Epithelial cell of proximal tubule (primary cell): Measurements from ENCODE around the gene TJP1. TPM values are rescaled to one million over a fixed set of nuclear protein-coding genes. Genes with fewer than 3 reads are reported as not detected.
"Not testable (repeated sequence)": the region's sequence is repeated elsewhere in the genome, so short reads cannot be mapped to it uniquely, and the experiment has no call there.

ENCODE experiments used
- DNase-seq: peaks from one replicate; pipeline ENCODE4 v3.0.0-alpha.2; 2011; ENCODE audit warnings: low read depth
- H3K4me3 ChIP-seq: 2 replicates; pipeline ENCODE4 v1.5.1; 2011; ENCODE audit warnings: low read depth, mild to moderate bottlenecking, low read length
- total RNA-seq: library from RNA; depleted of rRNA; stranded (reverse); fragments of >200 nt; gene quantifications from 2 replicates; pipeline ENCODE4 v1.2.3, GENCODE V29; 2015
- TF ChIP-seq, protein P1 (sequence below): conservative IDR thresholded peaks from 2 replicates; pipeline ENCODE4 v1.5.1; 2012; ENCODE audit warnings: low read depth, mild to moderate bottlenecking, low read length

TJP1 gene
- total RNA-seq, 1 donor from 2014 or later = 106 TPM

DNA sequence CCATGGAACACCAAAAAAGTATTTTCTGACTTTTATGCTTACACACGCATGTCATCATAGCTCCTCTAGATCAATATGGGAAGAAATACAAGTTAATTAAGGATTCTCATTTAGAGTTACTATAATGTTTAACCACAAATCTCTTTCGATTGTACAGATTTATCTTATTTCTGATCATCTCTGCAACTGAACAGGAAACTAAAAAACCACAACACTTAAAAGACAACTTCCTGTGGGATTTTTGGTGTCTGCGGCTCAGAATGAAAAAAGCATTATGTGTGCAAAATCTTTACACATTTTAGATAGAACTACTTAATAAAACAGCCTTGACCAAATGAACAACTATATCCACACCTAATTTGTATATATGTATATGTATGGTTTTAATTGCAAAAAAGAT lies 3.0 kb upstream of the TJP1 start:
- no peak for DNase-seq
- no peak overlapping the region for H3K4me3 ChIP-seq
- TF ChIP-seq, protein P1, sequence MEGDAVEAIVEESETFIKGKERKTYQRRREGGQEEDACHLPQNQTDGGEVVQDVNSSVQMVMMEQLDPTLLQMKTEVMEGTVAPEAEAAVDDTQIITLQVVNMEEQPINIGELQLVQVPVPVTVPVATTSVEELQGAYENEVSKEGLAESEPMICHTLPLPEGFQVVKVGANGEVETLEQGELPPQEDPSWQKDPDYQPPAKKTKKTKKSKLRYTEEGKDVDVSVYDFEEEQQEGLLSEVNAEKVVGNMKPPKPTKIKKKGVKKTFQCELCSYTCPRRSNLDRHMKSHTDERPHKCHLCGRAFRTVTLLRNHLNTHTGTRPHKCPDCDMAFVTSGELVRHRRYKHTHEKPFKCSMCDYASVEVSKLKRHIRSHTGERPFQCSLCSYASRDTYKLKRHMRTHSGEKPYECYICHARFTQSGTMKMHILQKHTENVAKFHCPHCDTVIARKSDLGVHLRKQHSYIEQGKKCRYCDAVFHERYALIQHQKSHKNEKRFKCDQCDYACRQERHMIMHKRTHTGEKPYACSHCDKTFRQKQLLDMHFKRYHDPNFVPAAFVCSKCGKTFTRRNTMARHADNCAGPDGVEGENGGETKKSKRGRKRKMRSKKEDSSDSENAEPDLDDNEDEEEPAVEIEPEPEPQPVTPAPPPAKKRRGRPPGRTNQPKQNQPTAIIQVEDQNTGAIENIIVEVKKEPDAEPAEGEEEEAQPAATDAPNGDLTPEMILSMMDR = no peak

GRCh38 chr15:29822684-29823459 lies 604 bp upstream of the TJP1 start:
- H3K4me3 ChIP-seq = peak overlapping the region; percentile 63
- DNase-seq = peak; percentile 57
- TF ChIP-seq, protein P1 = no peak

DNA sequence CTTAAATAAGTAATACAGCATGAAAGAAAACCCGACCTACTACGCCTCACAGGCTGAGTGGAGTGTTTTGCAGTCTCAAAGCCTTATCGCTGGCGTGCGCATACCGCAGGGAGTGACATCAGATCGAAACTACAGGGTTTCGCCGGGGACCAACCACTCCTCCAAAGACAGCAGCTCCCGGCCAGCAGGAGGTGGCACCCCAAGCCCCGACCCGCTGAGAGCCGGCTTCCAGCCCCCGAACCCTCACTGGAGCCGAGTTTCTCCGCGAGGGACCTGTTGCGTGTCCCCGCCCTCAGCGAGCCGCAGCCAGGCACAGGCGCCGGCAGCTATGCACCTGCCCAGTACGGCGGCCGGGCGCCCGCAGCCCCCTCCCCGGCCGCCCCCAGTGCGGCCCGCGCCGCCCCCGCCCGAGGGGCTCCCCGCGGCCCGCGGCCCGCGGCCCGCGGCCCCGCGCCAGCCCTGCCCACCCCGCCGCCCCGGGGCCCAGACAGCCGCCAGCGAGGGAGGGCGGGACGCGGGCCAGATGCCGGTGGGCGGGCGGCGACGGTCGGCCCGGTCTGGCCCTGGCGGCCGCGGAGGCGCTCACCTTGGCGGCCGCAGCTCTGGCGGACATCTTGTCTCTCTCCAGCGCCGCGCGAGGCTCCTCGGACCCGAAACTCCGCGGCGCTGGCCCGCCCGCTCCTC lies 710 bp downstream of the TJP1 start:
- TF ChIP-seq, protein P1 = peak; percentile 30

DNA sequence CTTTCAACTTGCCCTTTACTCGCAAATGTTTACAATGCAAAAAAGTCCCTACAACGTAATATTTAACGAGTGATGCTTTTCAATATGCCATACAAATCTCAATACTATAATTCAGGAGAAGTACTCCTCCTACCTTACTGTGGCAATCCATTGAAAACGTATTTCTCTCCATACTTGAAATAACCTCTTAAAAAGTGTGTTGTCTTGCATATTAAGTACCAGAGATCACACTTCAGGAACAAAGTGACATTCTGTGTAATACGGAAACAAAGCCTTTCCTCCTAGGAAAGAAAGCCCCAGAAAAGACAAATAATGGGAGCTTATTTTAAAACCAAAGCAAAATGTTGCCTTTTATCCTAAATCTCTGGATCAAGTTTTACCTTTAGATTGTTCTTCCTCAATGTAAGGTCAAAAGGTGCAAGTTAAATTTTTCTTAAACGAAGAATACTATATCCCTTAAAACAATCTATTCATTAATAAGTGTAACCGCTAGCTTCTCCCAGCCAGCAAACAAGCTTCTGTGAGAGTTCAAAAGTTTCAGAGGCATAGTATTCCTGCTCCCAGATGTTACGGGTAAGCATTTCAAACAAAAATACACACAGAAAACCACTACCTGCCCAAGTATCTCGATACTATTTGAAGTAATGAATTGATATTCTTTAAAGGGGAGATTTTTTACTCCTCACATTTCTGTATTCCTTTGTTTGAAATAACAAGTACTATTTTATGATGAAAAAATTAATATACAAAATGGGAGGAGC lies 1.7 kb downstream of the TJP1 start:
- no peak for DNase-seq
- TF ChIP-seq, protein P1 = no peak
- H3K4me3 ChIP-seq = peak overlapping the region; percentile 63

More for the DNA sequence above, 710 bp downstream of the TJP1 start:
- H3K4me3 ChIP-seq = peak overlapping the region; percentile 63
- peak; percentile 55 for DNase-seq

GRCh38 chr15:29819979-29820378 lies 2.3 kb downstream of the TJP1 start:
- no peak for DNase-seq
- TF ChIP-seq, protein P1 = no peak
- H3K4me3 ChIP-seq = peak overlapping the region; percentile 63

DNA sequence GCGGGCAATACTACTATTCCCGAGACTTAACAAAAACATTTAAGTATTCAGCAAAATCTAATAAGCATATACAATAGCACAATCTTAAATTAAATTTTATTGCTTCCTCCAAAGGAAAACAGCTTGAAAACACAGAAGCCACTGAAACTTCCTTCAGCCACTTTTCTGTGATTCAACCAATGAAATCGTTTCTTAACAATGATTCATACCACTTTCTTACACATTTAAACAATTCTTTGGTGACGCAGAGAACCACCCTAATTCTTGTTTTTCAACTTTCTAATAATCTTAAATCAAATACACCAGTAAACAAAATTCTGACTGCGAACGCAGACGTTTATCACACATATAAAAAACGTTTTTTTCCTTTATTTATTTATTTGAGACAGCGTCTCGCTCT lies 4.1 kb downstream of the TJP1 start:
- TF ChIP-seq, protein P1 = no peak
- no peak for DNase-seq
- H3K4me3 ChIP-seq = no peak overlapping the region

DNA sequence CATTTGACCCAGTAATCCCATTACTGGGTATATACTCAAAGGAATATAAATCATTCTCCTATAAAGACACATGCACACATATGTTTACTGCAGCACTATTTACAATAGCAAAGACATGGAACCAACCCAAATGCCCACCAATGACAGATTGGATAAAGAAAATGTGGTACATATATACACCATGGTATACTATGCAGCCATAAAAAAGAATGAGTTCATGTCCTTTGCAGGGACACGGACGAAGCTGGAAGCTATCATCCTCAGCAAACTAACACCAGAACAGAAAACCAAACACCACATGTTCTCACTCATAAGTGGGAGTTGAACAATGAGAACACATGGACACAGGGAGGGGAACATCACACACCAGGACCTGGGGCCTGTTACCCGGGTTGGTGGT lies 4.8 kb downstream of the TJP1 start:
- not testable (repeated sequence) for DNase-seq, H3K4me3 ChIP-seq
